ENCODE measurements around the gene C4orf50.

C4orf50 gene

GRCh38 chr4:5889002-5889696 lies 129.1 kb downstream of the C4orf50 start:
- no peak for DNase-seq (ENCODE audit: low read depth)

- DNase-seq (ENCODE audit: low read depth), result no peak
Measured at GRCh38 chr4:5888222-5889001, 129.8 kb downstream of the C4orf50 start.

GRCh38 chr4:5887361-5888221 lies 130.6 kb downstream of the C4orf50 start:
- DNase-seq (ENCODE audit: low read depth), result no peak

- no peak for DNase-seq (ENCODE audit: low read depth)
Measured at GRCh38 chr4:5887011-5887360, 131.2 kb downstream of the C4orf50 start.

- no peak for DNase-seq (ENCODE audit: low read depth)
Measured at GRCh38 chr4:5885733-5886132, 132.5 kb downstream of the C4orf50 start.

GRCh38 chr4:5884796-5885195 lies 133.4 kb downstream of the C4orf50 start:
- DNase-seq (ENCODE audit: low read depth), result no peak

GRCh38 chr4:5883916-5884315 lies 134.3 kb downstream of the C4orf50 start:
- no peak for DNase-seq (ENCODE audit: low read depth)

GRCh38 chr4:5882947-5883346 lies 135.3 kb downstream of the C4orf50 start:
- DNase-seq (ENCODE audit: low read depth), result no peak

- DNase-seq (ENCODE audit: low read depth), result no peak
Measured at GRCh38 chr4:5881340-5881739, 136.9 kb downstream of the C4orf50 start.

- no peak for DNase-seq (ENCODE audit: low read depth)
Measured at GRCh38 chr4:5878359-5878758, 139.9 kb downstream of the C4orf50 start.

- DNase-seq (ENCODE audit: low read depth), result no peak
Measured at GRCh38 chr4:5877392-5877791, 140.8 kb downstream of the C4orf50 start.

- no peak for DNase-seq (ENCODE audit: low read depth)
Measured at GRCh38 chr4:5874811-5875449, 143.3 kb downstream of the C4orf50 start.

GRCh38 chr4:5870701-5871100 lies 147.5 kb downstream of the C4orf50 start:
- DNase-seq (ENCODE audit: low read depth), result no peak

GRCh38 chr4:5869966-5870619 lies 148.1 kb downstream of the C4orf50 start:
- DNase-seq (ENCODE audit: low read depth), result no peak

GRCh38 chr4:5867866-5868265 lies 150.4 kb downstream of the C4orf50 start:
- no peak for DNase-seq (ENCODE audit: low read depth)

GRCh38 chr4:5866841-5867813 lies 151.1 kb downstream of the C4orf50 start:
- no peak for DNase-seq (ENCODE audit: low read depth)

GRCh38 chr4:5865896-5866599 lies 152.2 kb downstream of the C4orf50 start:
- DNase-seq (ENCODE audit: low read depth), result no peak

- DNase-seq (ENCODE audit: low read depth), result no peak
Measured at GRCh38 chr4:5863461-5864113, 154.6 kb downstream of the C4orf50 start.

- DNase-seq (ENCODE audit: low read depth), result no peak
Measured at GRCh38 chr4:5858020-5858769, 160.0 kb downstream of the C4orf50 start.
